T follicular helper cell (primary cell): ENCODE measurements around the gene TLCD3B.
A peak's percentile ranks its signal among the peaks of the same experiment; 100 is the strongest.
"Not testable (repeated sequence)": the region's sequence is repeated elsewhere in the genome, so short reads cannot be mapped to it uniquely, and the experiment has no call there.

Experiments
- DNase-seq: peaks from one replicate; pipeline ENCODE4 v3.0.0-alpha.2; 2020; ENCODE audit warnings: low read depth

The TLCD3B gene

DNA sequence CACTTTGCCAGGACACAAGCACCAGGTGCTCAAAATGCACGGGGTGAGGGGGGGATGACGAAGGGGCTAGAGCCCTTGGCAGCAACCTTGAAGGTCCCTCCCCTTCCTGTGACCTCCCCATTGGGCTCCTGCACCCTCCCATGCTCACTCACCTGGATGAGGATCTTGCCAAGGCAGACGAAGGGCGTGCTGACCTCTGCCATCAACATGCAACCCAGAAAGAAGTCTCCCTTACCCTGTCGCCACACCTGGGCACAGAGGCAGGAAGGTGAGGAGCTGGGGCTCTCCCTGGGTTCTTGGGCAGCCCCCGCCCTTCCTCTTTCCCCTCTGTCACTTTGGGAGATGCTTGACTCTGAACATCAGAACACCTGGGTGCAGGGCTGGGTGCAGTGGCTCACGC is 5.5 kb downstream of the TLCD3B start:
- no peak for DNase-seq

DNA sequence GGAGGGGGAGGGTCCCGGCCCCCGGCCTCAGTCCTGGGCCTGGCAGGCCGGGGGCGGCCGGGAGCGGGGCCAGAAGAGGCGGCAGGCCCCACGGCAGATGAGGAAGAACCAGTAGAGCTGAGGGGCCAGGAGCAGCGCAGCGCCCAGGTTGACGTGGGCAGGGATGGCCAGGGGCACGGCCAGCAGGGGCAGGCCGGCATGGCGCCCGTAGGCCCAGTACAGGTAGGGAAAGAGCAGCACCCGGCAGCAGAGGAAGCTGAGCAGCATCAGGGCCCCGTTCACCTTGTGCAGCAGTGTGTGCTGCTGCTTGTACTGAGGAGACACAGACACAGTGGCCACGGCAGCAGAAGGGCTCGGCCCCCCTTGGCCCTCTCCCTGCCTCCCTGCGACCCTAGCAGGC is 5.9 kb downstream of the TLCD3B start:
- DNase-seq: no peak

DNA sequence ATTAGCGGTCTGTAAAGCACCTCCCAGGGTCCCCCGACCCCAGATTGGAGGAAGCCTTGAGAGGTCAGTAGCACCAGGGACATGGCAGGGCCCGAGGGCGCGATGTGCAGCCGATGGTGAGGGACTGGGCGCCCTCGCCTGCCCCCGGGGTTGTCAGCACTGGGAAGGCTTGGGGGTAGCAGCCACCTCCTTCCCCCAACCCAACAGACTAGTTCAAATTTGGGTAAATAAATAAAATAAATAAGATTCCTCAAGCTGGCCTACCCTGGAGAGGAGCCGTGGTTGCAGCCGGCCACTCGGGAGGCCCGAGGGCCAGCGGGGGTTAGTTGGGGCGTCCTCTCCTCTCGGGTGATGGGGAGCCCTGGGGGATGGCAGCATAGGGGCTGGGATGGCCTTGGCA is 6.6 kb downstream of the TLCD3B start:
- DNase-seq: no peak

DNA sequence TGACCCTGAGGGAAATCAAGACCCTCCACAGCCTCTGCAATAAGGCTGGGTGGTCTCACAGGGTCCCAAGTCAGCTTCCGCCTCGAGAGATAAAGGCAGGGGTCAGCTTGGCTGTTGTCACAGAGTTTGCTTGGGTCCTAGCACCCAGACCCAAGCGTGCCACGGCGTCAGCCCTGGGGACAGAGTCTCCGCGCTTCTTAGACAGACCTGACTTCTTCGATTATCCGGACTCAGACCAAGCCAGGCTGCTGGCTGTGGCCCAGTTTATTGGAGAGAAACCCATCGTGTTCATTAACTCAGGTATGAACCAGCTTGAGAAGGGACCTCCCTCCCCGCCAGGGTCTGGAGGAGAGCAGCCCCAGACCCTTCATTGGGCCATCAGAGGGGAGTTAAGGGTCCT is 7.5 kb downstream of the TLCD3B start:
- DNase-seq: no peak

DNA sequence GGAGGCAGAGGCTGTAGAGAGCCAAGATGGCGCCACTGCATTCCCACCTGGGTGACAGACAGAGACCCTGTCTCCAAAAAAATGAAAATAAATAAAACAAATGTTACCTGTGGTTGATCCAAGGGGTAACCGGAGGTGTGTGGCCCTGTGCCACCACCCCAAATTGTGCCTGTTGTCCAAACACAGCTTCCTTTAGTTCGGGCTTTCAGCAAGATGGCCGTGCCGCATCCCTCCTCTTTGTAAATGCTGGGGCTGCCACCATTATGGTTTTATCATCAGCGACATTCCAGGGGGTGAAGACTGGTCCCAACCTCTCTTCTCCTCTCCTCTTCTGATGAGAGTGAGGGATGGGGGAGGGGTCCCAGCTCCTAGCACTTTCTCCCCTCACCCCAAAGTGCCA is 8.2 kb downstream of the TLCD3B start, which contains the start of gene C16orf92:
TSS of gene C16orf92 (plus strand) at position 312 of the 400 bp plus-strand sequence. CDS start 143 bp downstream, outside the sequence.
- DNase-seq: no peak

DNA sequence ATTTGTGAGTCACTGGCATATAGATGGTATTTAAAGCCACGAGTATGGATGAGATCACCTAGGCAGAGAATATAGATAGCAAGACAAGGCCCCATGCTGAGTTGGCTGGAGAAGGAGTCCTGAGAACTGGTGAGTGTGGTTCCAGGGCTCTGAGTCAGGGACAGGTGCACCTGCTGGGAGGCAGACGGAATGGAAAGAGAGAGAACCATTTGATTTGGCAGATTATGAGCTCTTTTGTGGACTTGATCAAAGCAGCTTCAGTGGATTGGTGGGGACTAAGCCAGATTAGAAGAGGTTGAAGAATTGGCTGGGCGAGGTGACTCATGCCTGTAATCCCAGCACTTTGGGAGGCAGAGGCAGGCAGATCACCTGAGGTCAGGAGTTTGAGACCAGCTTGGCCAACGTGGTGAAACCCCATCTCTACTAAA is 12.3 kb downstream of the TLCD3B start:
- no peak for DNase-seq

DNA sequence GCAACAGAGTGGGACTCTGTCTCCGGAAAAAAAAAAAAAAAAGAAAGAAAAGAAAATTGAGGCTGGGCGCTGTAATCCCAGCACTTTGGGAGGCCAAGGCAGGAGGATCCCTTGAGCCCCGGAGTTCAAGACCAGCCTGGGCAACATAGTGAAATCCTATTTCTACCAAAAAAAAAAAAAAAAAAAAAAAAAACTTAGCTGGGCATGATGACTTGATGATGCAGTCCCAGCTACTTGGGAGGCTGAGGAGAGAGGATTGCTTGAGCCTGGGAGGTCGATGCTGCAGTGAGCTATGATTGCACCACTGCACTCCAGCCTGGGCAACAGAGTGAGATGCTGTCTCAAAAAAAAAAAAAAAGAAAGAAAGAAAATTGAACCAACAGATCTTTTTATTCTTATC is 13.1 kb downstream of the TLCD3B start:
- DNase-seq: not testable (repeated sequence)

DNA sequence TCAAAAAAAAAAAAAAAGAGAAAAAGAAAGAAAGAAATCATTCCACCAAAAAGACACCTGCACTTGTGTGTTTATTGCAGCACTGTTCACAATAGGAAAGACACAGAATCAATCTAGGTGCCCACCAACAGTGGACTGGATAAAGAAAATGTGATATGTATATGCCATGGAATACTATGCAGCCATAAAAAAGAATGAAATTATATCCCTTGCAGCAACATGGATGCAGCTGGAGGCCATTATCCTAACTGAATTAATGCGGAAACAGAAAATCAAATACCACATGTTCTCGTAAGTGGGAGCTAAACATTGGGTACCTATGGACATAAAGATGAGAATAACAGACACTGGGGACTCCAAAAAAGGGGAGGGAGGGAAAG is 13.8 kb downstream of the TLCD3B start:
- no peak for DNase-seq

DNA sequence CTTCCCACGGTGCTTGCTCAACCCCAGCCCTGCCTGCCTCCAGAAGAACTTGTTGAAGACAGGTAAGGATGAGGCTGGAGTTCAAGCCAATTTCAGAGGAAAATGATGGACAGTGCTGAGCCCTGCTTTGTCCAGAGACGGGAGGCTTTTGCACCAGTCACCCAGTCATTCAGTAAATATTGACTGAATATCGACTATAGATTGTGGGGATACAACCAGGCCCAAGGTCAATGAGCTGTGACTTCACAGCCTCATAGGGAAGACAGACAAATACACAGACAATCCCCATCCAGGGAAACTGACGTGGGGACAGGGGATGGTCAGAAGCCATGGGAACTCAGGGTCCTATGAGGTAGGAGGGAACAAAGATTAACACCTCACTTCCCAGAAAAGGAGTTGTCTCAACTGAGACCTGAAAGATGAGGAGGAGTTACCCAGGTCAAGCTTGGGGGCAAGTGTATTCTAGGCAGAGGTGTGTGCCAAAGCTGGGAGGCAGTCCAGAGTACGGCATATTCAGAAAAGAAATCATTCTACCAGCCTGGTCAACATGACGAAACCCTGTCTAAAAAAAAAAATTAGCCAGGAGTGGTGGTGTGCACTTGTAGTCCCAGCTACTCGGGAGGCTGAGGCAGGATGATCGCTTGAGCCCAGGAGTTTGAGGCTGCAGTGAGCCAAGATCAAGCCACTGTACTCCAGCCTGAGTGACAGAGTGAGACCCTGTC is 14.4 kb downstream of the TLCD3B start:
- DNase-seq: no peak

DNA sequence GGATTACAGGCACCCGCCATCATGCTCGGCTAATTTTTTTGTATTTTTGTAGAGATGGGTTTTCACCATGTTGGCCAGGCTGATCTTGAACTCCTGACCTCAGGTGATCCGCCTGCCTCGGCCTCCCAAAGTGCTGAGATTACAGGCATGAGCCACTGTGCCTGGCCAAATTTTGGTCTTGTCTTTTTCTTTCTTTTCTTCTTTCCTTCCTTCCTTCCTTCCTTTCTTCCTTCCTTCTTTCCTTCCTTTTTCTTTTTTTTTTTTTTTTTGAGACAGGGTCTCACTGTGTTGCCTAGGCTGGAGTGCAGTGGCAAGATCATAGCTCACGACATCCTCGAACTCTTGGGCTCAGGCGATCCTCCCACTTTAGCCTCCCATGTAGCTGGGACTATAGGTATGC is 15.6 kb downstream of the TLCD3B start:
- DNase-seq: not testable (repeated sequence)

DNA sequence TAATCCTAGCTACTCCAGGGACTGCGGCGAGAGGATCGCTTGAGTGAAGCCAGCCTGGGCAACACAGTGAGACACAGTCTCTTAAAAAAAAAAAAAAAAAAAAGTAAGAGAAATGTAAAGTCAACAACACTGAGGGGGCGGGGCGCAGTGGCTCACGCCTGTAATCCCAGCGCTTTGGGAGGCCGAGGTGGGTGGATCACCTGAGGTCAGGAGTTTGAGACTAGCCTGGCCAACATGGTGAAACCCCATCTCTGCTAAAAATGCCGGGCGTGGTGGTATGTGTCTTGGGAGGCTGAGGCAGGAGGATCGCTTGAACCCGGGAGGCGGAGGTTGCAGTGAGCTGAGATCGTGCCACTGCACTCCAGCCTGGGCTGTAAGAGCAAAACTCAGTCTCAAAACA is 18.5 kb downstream of the TLCD3B start:
- DNase-seq: not testable (repeated sequence)

DNA sequence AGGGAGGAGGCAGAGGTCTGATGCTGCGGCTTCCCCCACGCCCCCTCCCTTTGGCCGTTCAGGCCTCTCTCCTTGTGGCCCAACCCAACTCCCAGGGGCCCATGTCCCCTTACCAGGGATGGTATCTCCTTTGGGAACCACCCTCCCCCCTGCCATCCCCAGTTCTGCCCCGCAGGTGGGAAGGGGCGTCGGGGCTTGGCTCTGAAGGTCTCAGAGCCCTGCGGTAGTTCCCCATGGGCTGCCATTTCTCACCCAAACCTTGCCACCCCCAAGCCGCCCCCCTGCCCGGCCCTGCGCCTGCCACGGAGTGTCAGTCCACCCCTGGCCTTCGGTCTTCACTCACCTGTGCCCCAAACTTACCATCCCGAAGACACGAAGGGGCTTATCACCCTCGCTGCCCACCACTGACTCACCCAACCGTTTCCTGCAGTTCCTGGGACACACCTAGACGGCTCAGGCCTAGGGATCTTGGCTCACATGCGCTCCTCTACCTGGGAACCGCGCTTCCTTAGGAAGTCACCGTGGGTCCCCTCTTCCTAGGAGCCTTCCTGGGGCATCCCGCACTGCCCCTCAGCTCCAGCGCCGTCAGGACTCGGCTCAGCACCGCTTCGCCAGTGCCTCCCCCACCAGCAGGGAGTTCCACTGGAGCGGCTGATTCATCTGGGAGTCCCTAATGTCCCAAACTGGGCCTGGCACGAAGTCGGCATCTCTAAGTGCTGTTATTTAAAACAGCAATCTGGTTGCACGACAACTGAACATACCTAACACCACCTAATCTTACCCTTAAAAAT is 19.2 kb downstream of the TLCD3B start:
- no peak for DNase-seq

DNA sequence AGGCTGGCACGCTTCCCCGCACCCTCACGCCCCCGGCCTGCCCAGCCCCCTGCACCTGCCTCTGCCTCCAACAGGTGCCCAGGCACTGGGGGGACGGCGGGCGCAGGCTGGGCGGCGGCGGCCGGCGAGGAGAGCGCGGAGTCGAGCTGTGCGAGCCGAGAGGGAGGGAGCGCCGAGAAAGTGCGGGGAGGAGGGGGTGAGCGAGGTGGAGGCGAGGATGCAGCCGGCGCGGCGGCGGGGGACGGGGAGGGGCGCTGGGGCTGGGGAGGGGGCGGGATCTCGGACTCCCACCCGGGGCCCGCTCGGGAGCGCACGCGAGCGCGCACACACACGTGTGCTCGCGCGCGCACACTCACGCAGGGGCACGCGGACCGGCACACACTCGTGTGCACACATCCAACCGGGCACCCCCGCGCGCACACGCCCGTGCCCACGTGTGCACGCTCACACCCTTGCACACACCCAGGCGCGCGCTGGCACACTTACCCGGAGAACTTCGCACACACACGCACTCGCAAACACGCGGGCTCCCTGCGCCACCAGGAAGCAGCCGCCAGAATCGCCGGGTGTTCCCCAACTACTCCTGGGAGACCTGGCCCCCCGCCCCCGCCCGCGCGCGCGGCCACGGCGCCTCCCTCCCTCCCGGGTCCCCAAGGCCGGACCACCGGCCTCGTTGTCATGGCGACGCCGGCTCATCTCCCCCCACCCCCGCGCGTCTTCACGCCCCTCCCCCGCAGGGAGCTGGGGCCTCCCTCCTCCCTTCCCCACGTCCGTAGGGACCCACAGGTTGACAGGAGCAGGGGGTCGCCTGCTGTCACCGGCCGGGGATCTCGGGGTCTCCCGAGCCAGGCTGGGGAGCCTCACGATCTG is 20.0 kb downstream of the TLCD3B start, which contains the start of gene DOC2A:
TSS of gene DOC2A (minus strand) at position 184 of the 870 bp plus-strand sequence. CDS start 805 bp downstream, outside the sequence.
- no peak for DNase-seq

DNA sequence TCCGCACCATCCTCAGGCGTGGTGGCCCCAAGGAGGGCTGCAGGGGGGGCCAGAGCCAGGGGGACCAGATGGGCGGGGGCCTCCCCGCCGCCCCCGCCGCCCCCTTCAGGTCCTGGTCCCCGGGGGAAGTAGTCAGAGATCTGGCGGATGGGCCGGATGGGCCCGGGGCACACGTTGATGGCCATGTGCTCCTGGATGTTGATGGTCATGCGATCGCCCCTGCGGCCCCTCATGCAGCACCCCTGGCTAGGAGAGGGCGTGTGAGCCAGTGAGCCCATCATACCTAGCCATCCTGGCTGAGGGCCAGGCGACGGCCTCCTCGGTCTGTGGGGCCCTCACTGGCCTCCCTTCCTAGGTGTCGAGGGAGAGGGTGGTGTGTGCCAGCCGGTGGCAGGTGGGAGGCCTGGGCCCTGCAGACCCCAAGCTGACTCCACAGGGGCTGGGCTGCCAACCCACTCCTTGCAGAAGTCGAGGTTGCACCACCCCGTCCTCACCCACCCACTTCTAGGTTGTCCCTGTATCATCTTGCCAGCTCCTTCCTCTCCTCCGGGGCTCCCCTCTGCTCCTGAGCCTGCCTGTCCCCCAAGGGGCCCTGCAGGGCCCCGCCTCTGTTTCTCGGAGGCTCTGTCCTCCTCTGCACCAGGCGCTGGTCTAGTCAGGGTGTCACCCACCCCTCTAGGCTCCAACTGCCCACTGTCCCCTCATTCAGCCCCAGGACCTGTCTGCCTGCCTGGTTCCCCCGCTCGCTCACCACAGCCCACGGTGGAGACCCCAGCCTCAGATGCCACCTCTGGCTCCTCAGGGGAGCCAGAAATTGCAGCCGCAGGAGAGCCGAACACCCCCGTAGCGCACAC is 20.9 kb downstream of the TLCD3B start:
- no peak for DNase-seq

DNA sequence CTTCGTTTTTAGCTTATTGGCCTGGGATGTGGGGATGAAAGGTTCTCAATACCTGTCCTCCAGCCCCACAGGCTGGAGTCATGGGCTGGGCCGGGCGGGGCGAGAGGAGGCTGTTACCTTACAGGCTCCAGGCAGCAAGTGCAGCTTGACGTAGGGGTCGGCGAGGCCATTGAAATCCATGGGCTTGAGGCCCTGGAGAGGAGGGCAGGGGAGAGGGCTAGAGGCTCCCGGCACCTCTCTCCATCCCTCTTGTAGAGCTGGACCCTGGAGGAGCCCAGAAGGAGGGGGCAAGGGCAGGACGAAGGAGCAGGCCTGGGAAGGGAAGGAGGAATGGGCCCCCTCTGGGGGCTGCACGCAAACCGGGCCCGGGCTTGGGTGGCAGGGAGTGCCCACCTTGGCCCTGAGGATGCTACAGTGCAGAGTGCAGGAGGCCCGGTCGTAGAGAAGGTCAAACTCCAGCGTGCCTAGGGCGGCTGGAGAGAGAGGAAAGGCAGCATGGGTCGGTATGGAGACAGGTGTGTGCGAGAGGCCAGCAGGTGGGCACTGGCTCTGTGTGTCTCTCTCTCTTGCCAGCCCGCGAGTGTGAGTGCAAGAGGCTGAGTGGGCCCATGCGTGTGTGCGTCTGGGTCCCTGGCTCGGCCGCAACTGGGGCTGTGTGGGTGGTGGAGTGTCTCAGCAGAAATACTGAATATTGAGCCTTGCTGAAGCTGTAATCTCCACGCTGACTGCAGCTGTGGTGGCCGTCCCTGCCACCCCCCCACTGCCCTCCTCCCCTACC is 21.8 kb downstream of the TLCD3B start:
- DNase-seq: no peak

DNA sequence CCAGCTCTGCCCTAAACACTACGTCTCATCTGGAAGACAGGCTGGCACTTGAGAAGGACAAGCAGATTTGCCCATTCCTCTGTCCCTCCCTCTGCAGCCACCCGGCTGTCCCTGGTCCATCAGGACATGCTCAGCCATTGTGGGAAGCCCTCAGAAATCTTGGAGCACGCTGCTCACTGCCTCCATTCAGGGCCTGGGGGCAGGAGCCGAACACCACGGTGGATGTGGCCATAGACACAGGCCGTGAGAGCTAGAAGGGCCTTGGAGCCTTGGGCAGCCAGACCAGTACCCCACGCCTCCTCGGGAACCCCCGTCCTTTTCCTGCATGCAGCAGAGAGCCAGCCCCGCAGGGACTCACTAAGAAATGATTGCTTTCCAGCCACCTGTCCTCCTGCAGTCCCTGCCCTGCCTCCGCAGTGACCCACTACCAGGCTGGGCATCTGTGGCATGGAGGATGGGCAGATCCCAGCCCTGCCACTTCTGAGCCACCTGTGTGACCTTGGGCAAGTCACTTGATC is 23.6 kb downstream of the TLCD3B start:
- DNase-seq: no peak

DNA sequence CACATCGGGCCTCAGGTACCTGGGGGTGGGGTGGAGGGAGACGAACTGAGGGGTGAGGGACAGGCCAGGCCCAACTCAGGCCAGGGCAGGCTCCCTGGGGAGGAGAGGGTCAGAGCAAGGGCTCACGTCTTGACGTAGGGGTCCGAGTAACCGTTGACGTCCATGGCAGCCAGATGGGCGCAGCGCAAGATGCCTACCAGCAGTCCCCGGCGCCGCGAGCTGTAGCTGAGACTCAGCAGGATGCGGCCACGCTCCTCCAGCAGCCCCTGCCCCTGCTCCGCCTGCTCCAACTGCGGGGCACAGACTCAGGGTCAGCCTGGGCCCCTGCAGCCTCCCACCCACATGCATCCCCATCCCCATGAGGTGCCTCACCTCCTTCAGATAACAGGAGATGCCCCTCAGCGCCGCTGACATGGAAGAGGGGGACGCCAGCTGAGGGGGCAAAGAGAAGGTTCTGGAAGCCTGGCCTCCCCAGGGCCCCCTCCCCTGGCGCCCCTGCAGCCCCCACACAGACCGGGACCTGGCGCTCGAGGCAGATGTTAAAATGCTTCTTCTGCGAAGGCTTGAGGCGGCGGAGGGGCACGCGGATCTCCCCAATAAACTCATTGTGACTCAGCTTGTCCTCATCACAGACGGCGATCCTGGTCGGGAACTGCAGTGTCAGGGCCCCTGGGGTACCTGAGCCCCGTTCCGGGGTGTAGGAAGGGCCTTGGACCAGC is 24.3 kb downstream of the TLCD3B start:
- no peak for DNase-seq

DNA sequence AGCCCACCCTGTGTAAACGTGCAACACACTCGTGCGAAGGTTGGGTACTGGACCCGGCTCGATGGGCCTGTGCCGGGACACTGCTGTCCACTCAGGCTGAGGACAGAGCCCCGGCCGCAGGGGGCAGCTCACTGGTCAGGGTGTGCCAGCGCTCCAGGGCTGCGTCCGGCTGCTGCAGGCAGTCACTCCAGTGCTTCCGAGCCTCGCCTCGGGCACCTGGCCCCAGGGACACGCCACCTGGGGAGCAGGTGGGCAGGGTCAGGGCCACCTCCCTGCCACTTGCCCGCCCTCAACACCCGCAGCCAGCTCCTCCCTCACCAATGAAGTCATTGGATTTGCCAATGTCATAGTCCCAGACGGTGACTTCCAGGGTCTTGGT is 25.0 kb downstream of the TLCD3B start:
- no peak for DNase-seq

DNA sequence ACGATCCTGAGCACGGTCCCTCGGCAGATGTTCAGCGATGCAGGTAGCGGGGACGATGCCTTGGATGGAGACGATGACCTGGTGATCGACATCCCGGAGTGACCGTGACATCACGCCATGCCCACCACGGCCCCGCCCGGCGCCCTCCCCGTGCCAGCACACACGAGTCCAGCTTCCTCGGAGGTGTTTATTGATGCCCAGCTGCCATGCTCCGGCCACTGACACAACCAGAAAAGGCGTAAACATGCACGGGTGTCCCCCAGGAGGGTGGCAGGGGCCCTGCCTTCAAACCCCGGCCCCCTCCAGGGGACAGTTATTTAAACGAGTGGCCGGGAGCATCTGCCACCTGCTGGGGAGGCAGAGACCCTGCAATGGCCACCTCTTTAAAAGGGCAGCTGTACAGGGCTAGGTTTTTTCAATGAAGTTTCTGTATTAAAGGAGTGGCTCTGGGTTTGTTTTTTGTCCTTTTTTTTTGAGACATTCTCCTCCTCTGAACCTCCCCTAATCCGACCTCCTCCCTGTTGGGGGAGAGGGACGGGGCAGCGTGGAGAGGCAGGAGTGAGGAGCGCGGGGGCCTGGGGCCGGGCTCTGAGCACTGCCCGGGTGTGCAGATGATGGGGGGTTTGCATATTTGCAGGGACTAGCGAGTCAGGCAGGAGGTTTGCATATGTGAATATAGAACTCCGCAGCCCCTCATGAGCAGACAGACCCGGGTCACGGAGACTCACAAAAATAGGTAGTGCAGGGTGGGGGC is 25.6 kb downstream of the TLCD3B start:
- DNase-seq: peak; percentile 21
